ENCODE results near the gene ATP2B2. TPM values are rescaled to one million over a fixed set of nuclear protein-coding genes. Genes with fewer than 3 reads are reported as not detected.

Gene ATP2B2
- total RNA-seq, 1 experiment from 2014 or later: not detected

DNA sequence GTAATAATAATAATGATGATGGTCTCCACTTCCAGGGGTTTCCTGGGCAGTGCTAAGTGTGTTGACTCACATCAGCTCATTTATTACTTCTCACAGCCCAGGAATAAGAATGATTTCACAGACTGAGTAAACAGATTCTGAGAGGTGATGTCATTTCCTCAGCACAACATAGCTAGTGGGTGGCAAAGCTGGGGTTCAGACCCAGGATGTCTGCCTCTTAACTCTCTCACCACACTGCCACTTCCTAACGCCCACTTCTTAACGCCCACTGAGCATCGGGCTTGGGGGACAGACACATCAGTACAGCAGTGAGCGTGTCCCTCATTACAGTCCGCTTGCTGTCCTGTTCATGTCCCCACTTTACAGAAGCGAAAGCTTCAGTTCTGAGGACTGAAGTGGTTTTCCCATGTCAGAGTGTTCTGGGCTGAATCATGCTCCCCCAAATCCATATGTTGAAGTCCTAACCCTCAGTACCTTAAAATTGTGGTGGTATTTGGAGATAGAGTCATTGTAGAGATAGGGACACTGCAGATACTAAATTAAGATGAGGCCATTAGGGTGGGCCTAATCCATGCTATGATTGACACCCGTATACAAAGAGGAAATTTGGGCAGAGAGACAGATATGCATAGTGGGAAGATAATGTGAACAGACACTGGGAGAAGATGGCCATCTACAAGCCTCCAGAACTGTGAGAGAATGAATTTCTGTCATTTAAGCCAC, 68.0 kb downstream of the ATP2B2 start:
- peaks cover 4% of the 10 kb centered on the region; the same call in 1 of the 2 replicates for H3K4me1 ChIP-seq
- no peak for DNase-seq
- H3K36me3 ChIP-seq: no peaks in the 10 kb centered on the region
- no peak overlapping the region for H3K27ac ChIP-seq
- H3K27me3 ChIP-seq: no peaks in the 10 kb centered on the region
- H3K9me3 ChIP-seq (replicated peaks): no peaks in the 10 kb centered on the region
- H3K4me3 ChIP-seq: no peak overlapping the region

DNA sequence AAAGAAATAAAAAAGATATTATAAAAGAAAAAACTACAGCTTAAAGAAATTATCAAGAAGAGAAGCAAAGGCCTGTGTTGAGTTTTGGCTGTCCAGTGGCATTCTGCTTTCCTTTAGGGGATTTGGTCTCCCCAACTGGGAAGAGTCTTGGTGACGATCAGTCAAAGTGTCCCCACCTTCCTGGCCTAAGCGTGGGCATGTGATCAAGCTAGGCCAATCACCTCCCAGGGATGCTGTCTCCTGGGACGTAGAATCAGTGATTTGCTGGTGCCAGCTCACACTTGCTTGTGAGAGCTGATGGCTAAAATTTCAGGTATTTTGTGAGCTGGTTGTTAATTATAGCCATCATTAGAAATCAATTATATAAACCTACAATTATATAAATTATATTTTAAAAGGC, 69.5 kb downstream of the ATP2B2 start:
- H3K4me1 ChIP-seq: peaks cover 4% of the 10 kb centered on the region; the same call in 1 of the 2 replicates
- H3K4me3 ChIP-seq: no peak overlapping the region
- H3K27ac ChIP-seq: no peak overlapping the region
- no peaks in the 10 kb centered on the region for H3K36me3 ChIP-seq
- no peaks in the 10 kb centered on the region for H3K27me3 ChIP-seq
- no peak for DNase-seq
- H3K9me3 ChIP-seq (replicated peaks): no peaks in the 10 kb centered on the region

DNA sequence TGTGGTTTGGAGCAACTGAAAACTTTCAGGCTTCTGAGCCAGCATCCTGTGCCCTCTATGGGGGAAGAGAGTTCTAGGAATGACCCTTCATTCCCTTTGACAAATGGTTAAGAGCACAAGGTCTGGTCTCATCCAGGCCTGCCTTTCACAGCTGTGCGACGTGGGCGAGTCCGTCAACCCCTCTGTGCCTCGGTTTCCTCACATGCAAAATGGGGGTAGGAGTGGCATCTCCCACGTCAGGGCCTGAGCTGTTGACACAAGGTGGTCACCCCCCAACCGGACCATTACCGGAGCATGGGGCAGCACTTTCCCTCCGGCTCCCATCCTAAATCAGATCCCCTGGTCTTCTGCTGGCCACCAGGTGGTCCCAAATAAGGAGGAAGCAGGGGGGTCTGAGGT, 70.4 kb downstream of the ATP2B2 start:
- Histone ChIP-seq H3K9me3 (replicated peaks) (no peaks in the 10 kb centered on the region), H3K36me3 (no peaks in the 10 kb centered on the region), H3K27me3 (no peaks in the 10 kb centered on the region; the same call in 1 of the 2 replicates), H3K27ac (no peak overlapping the region), H3K4me3 (no peak overlapping the region), H3K4me1 (peaks cover 4% of the 10 kb centered on the region; the same call in 1 of the 2 replicates)
- no peak for DNase-seq

DNA sequence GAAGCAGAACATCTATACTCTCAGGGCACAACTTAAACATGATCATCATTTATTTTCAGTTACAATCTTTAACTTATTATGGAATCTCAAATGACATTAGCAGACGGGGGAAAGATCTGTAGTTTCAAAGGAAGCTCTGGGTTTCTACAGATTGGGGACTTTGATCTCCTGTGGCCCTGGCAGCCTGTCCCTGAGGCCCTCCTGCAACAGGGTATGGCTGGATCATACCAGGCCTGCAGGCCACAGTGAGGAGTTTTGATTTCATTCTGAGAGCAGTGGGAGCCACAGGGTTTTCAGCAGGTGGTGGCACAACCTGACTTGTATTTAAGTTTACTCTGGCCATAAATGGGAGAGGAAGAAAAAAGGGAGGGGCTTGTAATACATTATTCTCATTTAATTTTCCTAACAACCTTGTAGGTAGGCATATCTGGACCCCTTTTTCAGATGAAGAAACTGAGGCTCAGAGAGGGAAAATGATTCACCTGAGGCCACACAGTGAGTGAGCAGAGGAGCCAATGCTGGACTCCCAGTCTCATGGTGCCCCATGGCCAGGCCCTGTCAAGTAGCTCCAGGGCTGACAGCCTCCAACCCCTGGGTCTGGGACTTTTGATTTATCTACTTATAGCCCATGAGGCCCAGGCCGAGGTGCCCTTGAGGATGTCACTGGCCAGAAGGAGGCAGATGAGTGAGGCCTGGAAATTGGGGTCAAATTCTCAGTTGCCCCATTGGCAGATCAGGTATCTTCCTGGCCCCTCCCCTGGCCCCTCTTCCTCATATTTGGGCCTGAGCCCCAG, 71.0 kb downstream of the ATP2B2 start:
- Histone ChIP-seq H3K4me3 (no peak overlapping the region), H3K36me3 (no peaks in the 10 kb centered on the region), H3K27ac (no peak overlapping the region), H3K9me3 (replicated peaks) (no peaks in the 10 kb centered on the region), H3K27me3 (no peaks in the 10 kb centered on the region; the same call in 1 of the 2 replicates), H3K4me1 (peaks cover 4% of the 10 kb centered on the region; the same call in 1 of the 2 replicates)
- DNase-seq: no peak

DNA sequence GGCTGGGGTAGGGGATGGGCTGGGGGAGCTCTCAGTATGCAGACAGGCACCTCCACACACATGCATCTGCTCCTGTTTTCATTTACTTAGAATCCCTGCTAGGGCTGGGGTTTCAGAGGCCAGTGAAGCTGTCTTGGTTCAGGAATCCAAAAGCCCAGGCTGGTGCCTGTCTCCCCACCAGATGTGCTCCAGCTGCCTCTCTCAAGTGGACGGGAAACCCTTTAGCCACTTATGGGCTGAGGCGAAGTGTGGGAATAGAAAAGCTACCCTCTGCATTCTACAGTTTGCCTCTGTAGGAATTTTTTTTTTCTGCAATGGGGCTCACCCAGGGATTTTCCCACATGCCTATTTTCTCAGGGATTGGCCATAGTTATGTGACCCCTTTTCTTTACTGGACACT, 72.5 kb downstream of the ATP2B2 start:
- Histone ChIP-seq H3K27me3 (no peaks in the 10 kb centered on the region; the same call in 1 of the 2 replicates), H3K9me3 (replicated peaks) (no peaks in the 10 kb centered on the region), H3K4me1 (peaks cover 4% of the 10 kb centered on the region; the same call in 1 of the 2 replicates), H3K27ac (no peak overlapping the region), H3K36me3 (no peaks in the 10 kb centered on the region), H3K4me3 (no peak overlapping the region)
- no peak for DNase-seq

DNA sequence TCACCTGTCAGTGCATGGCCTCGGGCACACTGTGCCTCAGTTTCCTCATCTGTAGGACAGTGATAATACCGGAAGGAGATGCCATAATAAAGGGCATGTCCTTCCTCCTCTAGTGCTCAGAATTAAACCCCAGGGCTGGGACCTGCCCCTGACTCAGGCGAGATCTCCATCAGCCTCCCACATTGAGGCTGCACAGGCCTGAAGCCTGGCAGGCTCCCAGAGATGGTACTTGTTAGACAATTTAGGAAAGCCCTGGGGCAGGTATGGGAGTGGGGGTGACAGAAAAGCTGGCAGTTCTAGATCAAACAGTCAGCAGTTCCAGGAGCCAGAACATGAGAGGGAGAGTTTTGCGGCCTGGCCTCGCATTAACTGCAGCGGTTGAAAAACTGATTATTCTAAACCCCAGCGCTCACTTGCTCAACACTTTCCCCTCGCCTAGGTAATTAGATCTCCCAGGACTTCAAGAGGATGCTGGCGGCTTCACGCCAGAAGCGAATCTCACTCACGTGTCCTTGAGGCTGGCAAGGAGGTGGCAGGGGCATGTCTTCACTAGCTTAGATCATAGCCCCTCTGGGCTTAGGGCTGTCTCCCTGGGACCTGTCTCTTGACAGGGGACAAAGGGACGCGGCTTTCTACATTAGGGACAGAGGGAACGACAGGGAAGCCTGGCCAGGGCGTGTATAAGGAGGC, 73.1 kb downstream of the ATP2B2 start:
- Histone ChIP-seq H3K9me3 (replicated peaks) (no peaks in the 10 kb centered on the region), H3K36me3 (no peaks in the 10 kb centered on the region), H3K4me1 (no peaks in the 10 kb centered on the region), H3K27me3 (peaks cover under 1% of the 10 kb centered on the region; the same call in 1 of the 2 replicates), H3K27ac (no peak overlapping the region), H3K4me3 (no peak overlapping the region)
- no peak for DNase-seq

DNA sequence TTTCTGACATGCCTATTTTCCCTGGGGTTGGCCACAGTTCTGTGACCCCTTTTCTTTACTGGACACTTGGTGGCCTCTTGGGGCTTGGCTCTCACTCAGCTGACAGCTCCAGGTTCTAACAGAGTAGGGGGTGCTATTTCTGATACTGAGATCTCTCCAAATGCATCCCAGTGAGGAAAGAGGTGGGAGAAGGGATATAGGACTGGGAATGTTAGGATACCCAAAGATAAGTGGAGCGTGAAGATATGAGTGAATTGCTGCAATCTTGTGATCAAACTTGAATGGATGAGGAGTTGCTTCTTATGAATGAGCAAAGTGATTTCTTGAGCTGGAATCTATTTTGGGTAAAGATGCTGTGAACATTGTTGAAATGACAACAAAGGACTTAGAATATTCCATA, 74.6 kb downstream of the ATP2B2 start:
- H3K9me3 ChIP-seq (replicated peaks): no peaks in the 10 kb centered on the region
- H3K4me3 ChIP-seq: no peak overlapping the region

DNA sequence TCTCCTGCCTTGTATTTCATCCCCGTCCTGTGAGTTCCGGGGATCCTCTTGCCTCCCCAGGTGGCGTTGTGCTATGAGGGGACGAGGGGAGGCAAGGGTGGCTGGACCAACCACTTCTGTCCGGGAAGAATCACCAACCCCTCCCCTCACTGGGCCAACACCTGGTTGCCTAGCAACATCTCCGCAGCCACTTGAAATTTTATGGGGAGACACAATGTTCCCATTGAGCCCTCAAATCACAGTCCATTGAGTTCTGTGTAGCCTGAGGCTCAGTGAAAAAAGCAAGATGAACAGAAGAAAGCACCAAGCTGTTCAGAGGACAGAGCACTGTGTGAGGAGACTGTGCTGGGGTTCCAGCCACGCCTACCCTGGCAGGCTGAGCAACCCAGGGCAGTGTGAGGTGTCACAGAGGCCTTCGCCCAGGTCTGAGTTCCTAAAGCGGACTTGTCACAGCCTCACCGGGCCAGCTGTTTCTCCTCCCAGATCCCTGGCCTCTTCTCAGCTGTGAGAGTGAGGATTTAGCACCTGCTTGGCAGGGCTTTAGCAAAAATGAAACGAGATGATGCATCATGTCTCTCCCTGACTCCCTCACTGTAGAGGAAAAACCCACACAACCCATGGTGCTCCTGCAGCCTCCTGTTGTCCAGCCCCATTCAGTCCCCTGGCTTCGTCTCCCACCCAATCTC, 76.8 kb downstream of the ATP2B2 start:
- Histone ChIP-seq H3K4me1 (no peaks in the 10 kb centered on the region), H3K36me3 (no peaks in the 10 kb centered on the region), H3K27ac (no peak overlapping the region), H3K4me3 (no peak overlapping the region), H3K27me3 (peaks cover 7% of the 10 kb centered on the region; the same call in 1 of the 2 replicates), H3K9me3 (replicated peaks) (no peaks in the 10 kb centered on the region)
- DNase-seq: peak in 1 of 2 experiments; percentile 13

More for the DNA sequence above, 74.6 kb downstream of the ATP2B2 start:
- H3K36me3 ChIP-seq: no peaks in the 10 kb centered on the region
- H3K27ac ChIP-seq: no peak overlapping the region
- no peaks in the 10 kb centered on the region for H3K4me1 ChIP-seq
- peaks cover 5% of the 10 kb centered on the region; the same call in 1 of the 2 replicates for H3K27me3 ChIP-seq
- DNase-seq: no peak

DNA sequence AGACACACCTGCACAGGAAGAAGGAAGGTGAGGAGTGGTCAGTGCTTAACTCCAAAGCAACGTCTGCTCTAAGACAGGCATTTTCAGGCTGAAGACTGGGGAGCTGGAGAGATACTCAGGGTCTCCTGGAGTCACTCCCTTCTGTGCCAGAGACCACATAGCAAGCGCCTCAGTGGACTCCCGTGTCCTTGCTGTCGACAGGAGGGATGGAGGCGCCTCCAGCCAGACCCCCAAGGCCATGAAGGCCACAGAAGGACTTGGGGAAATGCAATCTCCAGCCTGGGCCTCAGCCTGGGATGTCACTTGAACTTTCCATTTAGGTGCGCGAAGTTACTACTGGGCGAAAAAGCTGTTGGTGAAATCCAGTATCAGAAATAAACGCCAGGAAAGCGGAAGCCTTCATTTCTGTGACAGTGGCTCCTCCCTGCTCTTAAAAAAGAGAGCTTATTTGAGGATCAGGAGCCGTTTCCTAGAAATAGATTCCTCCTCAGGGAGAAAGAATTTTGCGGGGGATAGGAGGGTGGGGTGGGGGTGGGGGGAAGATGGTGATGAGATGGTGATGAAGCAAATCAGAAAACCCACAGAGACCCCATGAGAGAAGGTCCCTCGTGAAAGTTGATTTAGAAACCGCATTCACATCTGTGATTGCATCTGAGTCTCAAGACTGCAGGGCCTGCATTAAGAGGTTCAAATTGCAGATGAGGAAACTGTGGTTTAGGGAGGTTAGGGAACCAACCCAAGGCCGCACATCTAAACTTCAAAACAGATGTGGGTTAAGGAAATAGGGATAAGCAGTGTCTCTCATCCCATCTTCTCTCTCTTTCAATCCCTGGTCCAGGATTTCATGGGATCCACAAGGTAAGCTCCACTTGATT, 78.8 kb downstream of the ATP2B2 start:
- H3K27me3 ChIP-seq: peaks cover 7% of the 10 kb centered on the region; the same call in 1 of the 2 replicates
- no peaks in the 10 kb centered on the region for H3K36me3 ChIP-seq
- H3K4me3 ChIP-seq: no peak overlapping the region
- no peaks in the 10 kb centered on the region for H3K4me1 ChIP-seq
- no peak for DNase-seq
- no peaks in the 10 kb centered on the region for H3K9me3 ChIP-seq (replicated peaks)
- no peak overlapping the region for H3K27ac ChIP-seq

DNA sequence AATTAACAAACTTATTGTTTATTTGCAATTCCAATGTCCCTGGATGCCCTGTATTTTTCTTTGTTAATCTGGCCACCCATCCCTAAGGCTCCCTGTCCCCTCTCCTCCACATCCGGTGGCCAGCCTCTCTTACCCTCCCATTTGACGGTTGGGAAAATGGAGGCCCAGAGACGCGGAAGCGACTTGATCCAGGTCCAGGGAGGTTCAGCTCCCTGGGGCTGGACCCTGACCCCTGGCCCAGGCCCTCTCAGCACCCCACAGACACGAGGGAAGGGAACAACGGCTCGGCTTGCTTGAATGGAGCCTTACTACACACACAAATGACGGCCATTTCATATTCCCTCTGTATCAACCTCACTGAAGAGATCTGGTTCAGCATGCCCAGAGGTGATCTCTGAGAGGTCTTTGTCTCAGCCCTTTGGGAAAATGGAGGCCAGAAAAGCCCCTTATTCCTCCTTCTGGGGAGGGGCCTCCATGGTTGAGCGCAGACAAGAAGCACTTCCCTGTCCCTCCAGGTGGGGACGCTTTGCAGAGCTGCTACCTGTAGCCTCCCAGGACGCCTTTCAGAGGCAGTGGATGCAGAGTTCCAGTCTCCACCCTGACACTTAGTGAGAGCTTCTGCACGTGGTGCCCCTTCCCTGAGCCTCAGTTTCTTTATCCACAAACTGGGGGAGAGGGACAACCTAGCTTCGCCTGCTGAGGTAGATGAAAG, 82.1 kb downstream of the ATP2B2 start:
- Histone ChIP-seq H3K27me3 (0 out of 2 replicates have a peak, but pooled peaks cover 7% of the 10 kb centered on the region), H3K27ac (no peak overlapping the region), H3K4me3 (no peak overlapping the region), H3K4me1 (no peaks in the 10 kb centered on the region), H3K9me3 (replicated peaks) (no peaks in the 10 kb centered on the region), H3K36me3 (no peaks in the 10 kb centered on the region)
- DNase-seq: no peak

DNA sequence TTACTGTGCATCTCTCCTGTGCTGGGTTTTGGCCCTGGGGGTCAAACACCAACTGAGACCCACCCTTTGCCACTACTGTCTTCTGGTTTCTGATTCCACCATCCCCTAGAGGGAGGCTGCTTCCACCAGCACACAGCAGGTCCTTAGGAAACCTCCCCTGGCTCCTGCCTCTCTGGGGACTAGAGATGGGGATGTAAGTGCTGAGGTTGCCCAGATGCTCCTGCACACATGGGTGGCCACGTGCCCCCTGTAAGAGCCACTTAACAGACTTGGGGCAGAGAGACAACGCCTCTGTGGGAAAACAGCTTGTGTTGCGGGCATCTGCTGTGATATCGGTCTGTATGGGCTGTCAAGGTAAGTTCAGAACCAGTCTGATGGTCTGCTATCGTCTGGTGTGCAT, 83.4 kb downstream of the ATP2B2 start:
- H3K27me3 ChIP-seq: peaks cover 13% of the 10 kb centered on the region; the same call in 1 of the 2 replicates
- no peak for DNase-seq
- H3K9me3 ChIP-seq (replicated peaks): no peaks in the 10 kb centered on the region
- H3K4me3 ChIP-seq: no peak overlapping the region
- H3K36me3 ChIP-seq: no peaks in the 10 kb centered on the region
- no peaks in the 10 kb centered on the region for H3K4me1 ChIP-seq
- H3K27ac ChIP-seq: no peak overlapping the region

DNA sequence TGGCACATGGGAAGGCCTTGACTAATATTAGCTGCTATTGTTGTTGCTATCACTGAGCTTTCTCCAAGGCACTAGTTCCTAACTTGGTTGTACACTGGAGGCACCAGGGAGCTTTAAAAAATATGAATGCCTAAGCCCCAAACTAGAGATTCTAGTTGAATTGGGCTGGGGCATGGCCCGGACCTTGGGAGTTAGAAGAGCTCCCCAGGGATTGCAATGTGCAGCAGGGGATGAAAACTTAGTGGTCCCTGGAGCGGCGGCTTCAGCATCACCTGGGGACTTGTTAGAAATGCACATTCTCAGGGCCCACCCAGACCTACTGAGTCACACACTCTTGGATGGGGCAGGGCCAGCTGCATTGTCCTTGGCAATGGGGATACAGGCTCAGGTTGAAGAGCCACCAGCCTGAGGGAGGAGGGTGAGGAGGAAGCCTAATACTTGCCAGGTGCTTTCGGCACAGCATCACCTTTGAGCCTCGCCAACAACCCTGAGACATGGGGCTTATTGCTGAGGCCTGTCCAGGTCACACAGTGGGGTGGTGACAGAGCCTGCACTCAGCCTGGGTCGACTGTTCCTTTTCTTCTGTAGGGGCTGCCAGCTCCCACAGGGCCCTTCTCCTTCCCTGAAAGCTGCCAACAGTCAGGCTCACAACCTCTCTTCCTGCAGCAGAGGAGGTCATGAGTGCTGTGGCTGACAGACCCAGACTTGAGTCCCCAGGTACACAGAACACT, 84.5 kb downstream of the ATP2B2 start:
- Histone ChIP-seq H3K4me1 (no peaks in the 10 kb centered on the region), H3K36me3 (no peaks in the 10 kb centered on the region), H3K9me3 (replicated peaks) (no peaks in the 10 kb centered on the region), H3K4me3 (no peak overlapping the region), H3K27me3 (peaks cover 12% of the 10 kb centered on the region; the same call in 1 of the 2 replicates), H3K27ac (no peak overlapping the region)
- DNase-seq: no peak
